C1 segment of cervical spinal cord (tissue), 14 donors: Measurements from ENCODE around the gene GRK4.
A peak's percentile ranks its signal among the peaks of the same experiment; 100 is the strongest.
"Not testable (repeated sequence)": the region's sequence is repeated elsewhere in the genome, so short reads cannot be mapped to it uniquely, and the experiment has no call there.

Experiments used
- DNase-seq, 14 donors: peaks; one replicate each; lab custom pipeline; 2025; lab: John Stamatoyannopoulos, UW

GRK4 gene

DNA sequence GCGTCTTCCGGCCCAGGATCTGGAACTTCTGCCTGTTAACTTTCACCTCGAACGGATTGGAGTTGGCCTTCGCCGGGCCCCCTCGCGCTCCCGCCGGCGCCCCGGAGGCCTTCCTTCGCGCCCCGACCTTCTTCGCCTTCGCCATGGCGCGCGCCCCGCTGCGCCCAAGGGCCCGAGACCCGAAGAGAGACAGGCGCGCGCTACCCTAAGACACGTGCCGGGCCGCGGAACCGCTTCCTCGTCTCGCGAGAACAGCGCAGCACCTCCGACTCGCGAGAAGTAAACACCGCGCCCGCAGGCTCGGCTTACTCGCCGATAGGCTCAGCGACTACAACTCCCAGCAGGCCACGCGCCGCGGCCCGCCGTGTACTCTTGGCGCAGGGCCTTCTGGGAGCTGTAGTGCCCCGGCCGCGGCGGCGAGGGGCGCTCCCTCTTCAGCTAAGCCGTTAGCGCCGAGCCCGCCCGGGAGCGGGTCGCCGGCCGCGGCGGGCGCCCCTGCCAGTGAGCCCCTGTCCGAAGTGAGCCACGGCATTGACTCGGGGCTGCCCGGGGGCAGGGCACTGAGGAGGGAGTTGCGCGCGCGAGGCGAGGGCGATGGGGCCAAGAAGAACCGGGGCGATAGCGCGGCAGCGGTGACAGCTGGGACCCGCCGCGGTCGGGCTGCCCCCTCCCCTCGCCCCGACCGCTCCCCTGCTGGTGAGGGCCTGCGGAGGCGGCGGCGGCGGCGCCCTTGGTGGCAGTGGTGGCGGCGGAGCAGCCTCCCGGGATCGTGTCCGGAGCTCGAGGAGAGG, at the start of gene GRK4, which contains the start of gene NOP14:
GRK4 (plus strand) TSS at position 397 of the 791 bp plus-strand sequence. CDS start 500 bp downstream, outside the sequence.
NOP14 (minus strand) TSS at position 232 of the 791 bp plus-strand sequence; CDS start at position 145, 87 bp downstream.
- peak; percentile 70 to 96 (median 92) for DNase-seq

DNA sequence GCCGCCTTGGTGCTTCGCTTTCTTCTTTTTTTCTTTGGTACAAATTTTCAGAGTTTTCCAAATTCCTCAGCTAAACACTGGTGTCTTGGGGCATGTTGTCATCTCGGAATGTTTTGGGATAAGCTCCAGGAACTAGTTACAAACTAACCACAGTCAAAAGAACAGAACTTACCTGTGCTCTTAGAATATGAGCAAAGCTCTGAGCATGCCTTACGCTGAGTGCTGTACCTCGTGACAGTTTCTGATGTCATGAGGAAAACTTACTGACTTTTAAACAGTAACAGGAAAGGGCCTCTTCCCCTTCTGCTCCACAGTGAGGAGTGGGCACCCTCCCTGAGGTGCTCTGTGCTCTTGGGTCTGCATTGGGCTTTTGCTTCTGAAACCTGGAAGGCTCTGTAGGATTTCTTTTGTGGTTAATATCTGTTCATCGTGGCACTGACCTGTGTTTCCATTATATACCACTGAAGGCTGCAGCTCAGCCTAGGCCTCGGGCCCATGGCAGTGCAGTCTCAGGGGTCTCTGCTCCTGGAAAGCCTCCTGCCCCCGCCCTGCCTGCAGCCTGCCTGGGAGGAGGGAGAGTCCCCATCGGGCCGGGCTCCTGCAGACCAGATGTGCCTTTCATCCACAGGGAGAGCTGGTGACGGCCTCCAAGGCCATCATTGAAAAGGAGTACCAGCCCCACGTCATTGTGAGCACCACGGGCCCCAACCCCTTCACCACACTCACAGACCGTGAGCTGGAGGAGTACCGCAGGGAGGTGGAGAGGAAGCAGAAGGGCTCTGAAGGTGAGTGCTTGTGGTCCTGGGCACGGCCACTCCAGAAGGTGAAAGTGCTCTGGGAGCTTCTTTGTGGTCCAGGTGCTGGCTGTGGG, 48.9 kb upstream of the GRK4 start:
- no peak for DNase-seq

DNA sequence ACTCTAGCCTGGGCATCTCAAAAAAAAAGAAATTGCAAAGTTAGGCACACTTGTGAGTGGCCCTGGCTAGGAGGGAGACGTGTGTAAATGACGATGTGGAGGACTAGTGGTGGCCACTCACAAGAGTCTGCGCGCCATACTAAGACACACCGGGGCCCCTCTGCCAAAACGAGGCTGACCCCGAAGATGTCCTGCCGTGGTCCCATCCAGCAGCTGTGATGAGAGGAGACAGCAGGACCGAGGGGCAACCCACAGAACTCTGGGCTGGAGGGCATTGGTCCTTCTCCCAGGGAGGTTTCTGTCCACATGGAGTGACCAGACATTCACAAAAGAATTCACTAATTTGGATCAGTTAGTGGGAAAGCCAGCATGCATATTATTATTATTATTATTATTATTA, 47.6 kb upstream of the GRK4 start:
- no peak for DNase-seq

DNA sequence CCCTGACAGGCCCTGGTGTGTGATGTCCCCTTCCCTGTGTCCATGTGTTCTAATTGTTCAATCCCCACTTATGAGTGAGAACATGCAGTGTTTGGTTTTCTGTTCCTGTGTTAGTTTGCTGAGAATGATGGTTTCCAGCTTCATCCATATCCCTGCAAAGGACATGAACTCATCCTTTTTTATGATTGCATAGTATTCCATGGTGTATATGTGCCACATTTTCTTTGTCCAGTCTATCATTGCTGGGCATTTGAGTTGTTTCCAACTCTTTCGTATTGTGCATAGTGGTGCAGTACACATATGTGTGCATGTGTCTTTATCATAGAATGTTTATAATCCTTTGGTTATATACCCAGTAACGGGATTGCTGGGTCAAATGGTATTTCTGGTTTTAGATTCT, 46.7 kb upstream of the GRK4 start:
- DNase-seq: not testable (repeated sequence)

DNA sequence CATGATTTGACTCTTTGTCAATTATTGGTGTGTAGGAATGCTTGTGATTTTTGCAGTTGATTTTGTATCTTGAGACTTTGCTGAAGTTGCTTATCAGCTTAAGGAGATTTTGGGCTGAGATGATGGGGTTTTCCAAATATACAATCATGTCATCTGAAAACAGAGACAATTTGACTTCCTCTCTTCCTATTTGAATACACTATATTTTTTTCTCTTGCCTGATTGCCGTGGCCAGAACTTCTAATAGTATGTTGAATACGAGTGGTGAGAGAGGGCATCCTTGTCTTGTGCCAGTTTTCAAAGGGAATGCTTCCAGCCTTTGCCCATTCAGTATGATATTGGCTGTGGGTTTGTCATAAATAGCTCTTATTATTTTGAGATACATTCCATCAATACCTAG, 45.1 kb upstream of the GRK4 start:
- DNase-seq: not testable (repeated sequence)

DNA sequence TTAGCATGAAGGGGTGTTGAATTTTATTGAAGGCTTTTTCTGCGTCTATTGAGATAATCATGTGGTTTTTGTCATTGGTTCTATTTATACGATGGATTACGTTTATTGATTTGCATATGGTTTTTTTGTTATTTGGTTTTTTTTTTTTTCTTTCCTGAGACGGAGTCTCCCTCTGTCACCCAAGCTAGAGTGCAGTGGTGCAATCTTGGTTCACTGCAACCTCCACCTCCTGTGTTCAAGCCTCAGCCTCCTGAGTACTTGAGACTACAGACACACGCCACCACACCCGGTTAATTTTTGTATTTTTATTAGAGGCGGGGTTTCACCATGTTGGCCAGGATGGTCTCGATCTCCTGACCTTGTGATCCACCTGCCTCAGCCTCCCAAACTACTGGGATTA, 44.7 kb upstream of the GRK4 start:
- not testable (repeated sequence) for DNase-seq

DNA sequence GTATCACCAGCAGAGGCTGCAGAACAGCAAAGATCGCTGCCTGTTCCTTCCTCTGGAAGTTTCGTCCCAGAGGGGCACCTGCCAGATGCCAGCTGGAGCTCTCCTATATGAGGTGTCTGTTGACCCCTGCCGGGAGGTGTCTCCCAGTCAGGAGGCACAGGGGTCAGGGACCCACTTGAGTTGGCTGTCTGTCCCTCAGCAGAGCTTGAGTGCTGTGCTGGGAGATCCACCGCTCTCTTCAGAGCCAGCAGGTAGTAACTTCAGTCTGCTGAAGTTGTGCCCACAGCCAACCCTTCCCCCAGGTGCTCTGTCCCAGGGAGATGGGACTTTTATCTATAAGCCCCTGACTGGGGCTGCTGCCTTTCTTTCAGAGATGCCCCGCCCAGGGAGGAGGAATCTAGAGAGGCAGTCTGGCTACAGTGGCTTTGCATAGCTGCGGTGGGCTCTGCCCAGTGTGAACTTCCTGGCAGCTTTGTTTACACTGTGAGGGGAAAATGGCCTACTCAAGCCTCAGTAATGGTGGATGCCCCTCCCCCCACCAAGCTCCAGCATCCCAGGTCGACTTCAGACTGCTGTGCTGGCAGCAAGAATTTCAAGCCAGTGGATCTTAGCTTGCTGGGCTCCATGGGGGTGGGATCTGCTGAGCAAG, 40.8 kb upstream of the GRK4 start:
- not testable (repeated sequence) for DNase-seq

DNA sequence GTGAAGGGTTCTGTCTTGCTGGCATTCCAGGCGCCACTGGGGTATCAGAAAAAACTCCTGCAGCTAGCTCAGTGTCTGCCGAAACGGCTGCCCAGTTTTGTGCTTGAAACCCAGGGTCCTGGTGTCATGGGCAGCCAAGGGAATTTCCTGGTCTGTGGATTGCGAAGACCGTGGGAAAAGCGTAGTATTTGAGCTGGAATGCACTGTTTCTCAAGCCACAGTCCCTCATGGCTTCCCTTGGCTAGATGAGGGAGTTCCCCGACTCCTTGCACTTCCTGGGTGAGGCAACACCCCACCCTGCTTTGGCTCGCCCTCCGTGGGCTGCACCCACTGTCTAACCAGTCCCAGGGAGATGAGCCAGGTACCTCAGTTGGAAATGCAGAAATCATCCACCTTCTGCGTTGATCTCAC, 40.2 kb upstream of the GRK4 start:
- no peak for DNase-seq

DNA sequence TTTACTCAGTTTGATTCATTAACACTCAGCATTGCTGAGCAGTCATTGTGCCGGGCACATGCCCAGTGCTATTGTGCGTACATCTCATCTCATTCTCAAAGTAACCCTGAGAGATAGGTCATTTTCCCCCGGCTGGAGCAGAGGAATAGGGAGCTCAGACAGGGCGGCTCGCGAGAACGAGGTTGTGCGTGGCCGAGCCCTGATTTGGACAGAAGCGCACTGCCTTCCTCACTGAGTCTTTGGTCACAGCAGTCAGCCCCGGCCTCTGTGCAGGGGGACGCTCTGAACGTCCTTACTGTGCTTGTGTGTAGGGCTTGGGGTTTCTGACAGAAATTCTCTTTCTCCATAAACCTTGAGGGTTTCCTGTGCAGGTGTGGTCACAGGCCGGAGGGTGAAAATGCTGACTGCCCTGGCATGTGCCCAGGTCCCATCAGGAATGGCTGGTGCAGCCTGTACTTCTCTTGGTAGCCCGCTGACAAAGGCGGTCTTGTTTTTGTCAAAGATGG, 39.6 kb upstream of the GRK4 start:
- peak in 2 of 14 donors; percentile 29 to 66 for DNase-seq

DNA sequence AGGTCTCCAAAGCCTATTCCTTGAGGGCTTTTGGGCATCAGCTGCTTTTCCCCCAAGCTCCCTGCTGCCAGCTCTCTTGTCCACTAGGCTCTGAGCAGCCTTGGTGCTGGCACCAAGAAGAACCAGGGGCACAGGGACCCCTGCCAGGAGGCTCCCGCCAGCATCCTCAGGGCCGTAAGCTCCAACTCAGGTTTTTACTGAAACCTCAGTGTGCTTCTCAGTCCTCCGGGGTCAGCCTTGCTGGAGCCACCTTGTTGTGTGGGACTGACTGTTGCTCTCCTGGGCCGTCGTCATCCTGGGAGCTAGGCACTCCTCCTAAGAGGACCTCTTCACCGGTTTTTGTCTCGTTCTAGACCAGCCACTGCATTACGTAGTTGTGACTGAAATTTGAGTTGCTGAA, 39.1 kb upstream of the GRK4 start:
- DNase-seq: peak in 1 of 14 donors; percentile 66

DNA sequence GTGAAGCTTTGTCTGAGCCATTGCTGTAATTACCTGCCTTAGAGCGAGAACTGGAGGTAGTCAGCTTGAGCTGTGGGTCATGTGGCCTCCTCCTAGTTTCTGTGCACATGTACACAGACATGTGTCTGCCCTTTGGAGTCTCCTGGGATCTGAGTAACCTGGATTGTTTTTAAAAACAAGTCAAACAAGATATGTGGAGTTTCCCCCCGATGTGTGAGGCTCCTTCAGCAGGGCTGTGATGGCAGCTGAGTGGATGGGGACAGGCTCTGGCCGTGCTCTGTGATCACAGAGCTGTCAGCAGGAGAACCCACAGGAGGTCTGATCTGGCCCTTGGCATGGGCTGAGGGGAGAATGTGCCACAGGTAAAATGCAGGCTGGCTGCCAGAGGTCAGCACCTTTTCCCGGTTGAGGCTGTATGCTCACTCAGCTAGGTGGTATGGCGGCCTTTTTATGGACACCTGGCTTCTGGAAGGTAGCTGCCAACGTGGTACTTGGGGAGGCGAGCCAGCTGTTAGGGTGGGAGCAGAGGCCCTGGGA, 38.5 kb upstream of the GRK4 start:
- peak in 1 of 14 donors; percentile 72 for DNase-seq

DNA sequence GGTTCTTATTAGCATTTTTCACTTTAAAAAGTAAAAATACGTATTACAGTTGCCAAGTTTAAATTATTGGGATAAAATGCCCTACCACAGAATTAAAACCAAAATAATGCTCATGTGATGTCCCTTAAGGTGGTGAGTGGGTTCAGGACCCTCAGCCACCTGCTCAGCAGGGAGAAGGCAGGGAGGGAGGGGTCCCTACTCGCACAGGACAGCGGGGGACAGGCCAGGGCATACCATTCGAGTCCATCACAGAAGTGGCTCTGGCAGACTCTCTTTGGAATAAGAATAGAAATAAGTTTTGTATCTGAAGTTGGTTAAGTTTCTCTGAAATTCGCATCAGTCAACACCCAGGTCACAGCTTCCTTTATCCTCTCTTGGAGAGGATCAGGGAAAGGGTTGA, 37.9 kb upstream of the GRK4 start:
- no peak for DNase-seq

DNA sequence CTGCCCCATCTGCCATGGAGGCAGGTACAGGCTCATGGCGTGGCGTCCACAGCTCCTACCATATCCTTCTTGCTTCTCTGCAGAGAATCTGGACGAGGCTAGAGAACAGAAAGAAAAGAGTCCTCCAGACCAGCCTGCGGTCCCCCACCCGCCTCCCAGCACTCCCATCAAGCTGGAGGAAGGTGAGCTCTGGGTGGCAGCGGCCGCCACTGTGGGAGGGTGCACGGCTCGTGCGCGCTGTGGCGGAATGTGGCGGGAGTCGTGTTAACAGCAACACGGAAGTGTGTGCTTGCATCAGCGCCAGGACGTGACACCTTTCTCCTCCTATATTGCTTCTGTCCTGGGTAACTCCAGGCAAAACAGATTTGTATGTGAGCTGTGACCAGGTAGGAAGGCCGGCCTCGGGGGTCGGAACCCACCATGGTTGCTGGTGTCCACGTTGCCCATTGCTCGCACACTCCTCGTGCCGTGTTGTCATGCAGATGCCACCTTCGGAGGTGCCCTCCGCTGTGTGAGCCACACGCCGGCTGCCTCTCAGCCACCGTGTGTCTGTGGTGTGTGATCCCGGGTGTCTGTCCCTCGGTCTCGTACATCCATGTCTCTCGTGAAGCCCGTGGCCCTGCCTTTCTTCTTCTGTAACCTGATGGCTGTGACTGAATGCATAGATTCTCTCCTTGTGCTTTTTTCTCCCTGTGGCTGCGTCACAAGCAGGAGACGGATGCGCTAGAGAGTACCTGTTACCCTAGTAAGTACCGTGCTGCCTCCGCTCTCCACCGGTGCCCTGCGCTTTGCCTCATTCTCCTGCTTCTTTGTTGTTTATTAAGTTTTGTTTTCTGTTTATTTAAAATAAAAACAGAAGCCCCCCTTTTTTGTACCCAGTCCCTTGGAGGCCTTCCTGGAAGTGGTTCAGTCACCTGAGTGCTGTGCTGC, 37.2 kb upstream of the GRK4 start:
- no peak for DNase-seq

DNA sequence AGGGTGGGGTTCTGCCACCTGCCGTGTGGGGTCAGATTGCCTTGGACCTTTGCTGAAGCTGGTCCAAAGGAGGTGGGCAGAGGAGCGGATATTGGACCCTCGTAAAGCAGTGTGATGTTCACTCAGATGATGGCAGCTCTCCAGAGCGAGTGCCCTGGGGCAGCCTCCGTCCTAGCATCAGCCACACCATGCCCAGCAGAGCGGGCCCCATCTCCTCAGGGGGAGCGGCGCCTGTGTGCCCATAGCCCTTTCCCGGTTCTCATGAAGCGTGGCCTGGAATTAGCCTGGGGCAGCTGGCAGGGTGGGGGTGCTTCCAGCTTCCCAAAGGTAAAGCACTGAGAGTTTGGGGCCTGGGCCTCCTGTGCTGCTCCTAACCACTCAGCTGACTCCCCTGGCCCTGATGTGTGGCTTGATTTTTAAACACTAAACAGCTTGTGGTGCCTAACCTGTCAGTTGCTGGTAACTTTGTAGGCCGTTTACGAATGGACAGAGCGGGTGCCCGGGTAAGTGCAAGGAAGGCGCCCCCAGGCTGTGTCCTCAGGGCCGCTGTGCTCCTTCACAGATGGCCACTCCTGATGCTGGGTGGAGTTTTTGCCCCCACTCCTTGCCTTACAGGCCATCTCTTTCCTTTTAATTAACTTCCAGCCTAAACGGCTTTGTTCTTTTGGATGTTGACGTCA, 36.2 kb upstream of the GRK4 start:
- DNase-seq: no peak

DNA sequence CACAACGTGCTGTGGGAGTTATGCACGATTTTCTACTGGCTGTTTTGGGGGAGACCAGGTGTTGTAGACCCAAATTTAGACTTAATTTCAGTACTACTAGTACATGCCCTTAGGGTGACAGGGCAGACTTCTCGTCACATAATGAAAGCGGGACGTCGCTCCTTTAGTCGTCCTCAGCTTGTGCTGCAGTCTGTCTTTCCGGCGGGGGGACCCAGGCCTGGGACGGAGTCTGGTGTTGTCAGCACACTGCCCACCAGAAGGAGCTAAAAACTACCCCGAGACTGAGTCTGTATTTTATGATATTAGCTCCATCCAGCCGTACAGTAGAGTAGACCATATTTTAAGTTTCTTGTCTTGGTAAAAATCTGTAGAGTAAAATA, 35.7 kb upstream of the GRK4 start:
- DNase-seq: no peak

DNA sequence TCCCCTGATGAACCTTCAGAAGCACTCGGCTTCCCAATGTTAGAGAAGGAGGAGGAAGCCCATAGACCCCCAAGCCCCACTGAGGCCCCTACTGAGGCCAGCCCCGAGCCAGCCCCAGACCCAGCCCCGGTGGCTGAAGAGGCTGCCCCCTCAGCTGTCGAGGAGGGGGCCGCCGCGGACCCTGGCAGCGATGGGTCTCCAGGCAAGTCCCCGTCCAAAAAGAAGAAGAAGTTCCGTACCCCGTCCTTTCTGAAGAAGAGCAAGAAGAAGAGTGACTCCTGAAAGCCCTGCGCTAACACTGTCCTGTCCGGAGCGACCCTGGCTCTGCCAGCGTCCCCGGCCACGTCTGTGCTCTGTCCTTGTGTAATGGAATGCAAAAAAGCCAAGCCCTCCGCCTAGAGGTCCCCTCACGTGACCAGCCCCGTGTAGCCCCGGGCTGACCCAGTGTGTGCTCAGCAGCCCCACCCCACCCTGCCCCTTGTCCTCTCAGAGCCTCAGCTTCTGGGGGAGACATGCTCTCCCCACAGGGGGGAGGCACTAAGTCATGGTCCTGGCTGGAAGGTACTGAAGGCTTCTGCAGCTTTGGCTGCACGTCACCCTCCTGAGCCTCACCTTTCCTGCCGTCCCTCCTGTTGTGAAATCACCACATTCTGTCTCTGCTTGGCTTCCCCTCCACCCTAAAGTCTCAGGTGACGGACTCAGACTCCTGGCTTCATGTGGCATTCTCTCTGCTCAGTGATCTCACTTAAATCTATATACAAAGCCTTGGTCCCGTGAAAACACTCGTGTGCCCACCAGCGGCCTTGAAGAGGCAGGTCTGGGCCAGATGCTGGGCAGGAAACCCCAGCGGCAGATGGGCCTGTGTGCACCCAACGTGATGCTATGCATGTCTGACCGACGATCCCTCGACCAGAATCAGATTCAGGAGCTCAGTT, 34.9 kb upstream of the GRK4 start:
- no peak for DNase-seq

DNA sequence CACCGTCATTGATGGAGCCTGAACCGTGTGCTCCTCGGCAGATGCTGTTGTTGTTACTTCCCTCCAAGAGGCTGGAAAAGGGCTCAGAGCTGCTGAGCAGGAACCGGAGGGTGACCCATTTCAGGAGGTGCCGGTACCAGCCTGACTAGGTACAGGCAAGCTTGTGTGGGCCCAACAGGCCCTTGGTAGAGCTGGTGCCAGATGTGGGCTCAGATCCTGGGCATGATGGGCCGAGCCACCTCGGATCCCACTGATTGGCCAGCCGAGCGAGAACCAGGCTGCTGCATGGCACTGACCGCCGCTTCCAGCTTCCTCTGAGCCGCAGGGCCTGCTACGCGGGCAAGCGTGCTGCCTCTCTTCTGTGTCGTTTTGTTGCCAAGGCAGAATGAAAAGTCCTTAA, 33.9 kb upstream of the GRK4 start:
- DNase-seq: no peak

DNA sequence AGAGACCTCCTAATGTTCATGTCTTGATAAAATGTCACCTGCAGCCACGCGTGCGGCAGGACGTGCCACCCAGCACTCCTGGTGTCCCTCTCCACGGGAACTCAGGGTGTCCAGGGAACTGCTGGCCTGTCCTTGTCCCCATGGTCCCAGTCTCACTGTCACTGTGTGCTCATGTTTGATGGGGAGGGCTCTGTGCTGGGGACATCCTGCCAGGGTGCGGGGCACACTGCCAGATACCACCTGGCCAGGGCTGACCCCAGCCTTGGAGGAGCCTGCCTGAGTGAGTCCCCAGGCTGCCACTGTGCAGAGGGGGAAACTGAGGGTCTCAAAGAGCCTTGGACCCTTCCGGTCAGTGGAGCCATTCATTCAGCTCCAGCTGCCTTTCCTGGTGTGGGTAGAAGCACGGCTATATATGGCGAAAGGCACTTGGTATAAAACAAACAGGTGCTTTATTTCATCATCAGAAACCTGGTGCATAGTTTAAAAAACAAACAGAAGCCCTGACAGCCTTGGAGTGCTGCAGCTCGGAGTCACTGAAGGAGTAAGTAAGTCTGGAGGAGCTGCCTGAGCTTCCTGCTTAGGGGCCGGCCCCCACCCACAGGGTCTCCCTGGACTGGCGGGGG, 33.1 kb upstream of the GRK4 start:
- peak in 1 of 14 donors; percentile 20 for DNase-seq
